GM19099 (cell line): ENCODE results near the gene OGDHL.

Source experiments
- POLR2A ChIP-seq: IDR thresholded peaks from 3 replicates; pipeline ENCODE4 v1.6.1; 2011; ENCODE audit warnings: low read depth; ENCODE audit not compliant: insufficient read length; ENCODE audit errors: extremely low read depth

Gene OGDHL

GRCh38 chr10:49761789-49762565, at the start of gene OGDHL:
Gene OGDHL, minus strand, starts transcription at chr10:49762323. Its CDS starts 3,731 bp downstream, at chr10:49758592.
- no peak for TF ChIP-seq POLR2A

- no peak for TF ChIP-seq POLR2A
Measured at GRCh38 chr10:49803988-49804387, 41.9 kb upstream of the OGDHL start.

- no peak for TF ChIP-seq POLR2A
Measured at GRCh38 chr10:49798275-49798674, 36.2 kb upstream of the OGDHL start.

GRCh38 chr10:49791100-49791499, 29.0 kb upstream of the OGDHL start:
- TF ChIP-seq POLR2A, result no peak

GRCh38 chr10:49784681-49785080, 22.6 kb upstream of the OGDHL start:
- TF ChIP-seq POLR2A, result no peak

- no peak for TF ChIP-seq POLR2A
Measured at GRCh38 chr10:49783645-49784044, 21.5 kb upstream of the OGDHL start.

- no peak for TF ChIP-seq POLR2A
Measured at GRCh38 chr10:49781247-49781646, 19.1 kb upstream of the OGDHL start.

- no peak for TF ChIP-seq POLR2A
Measured at GRCh38 chr10:49778197-49778596, 16.1 kb upstream of the OGDHL start.

GRCh38 chr10:49776851-49777250, 14.7 kb upstream of the OGDHL start:
- no peak for TF ChIP-seq POLR2A

- no peak for TF ChIP-seq POLR2A
Measured at GRCh38 chr10:49775014-49775413, 12.9 kb upstream of the OGDHL start.

GRCh38 chr10:49769692-49770091, 7.6 kb upstream of the OGDHL start:
- no peak for TF ChIP-seq POLR2A

GRCh38 chr10:49768731-49769130, 6.6 kb upstream of the OGDHL start:
- TF ChIP-seq POLR2A, result no peak

- no peak for TF ChIP-seq POLR2A
Measured at GRCh38 chr10:49768329-49768728, 6.2 kb upstream of the OGDHL start.

GRCh38 chr10:49767752-49768151, 5.6 kb upstream of the OGDHL start:
- no peak for TF ChIP-seq POLR2A

GRCh38 chr10:49766484-49766883, 4.4 kb upstream of the OGDHL start:
- no peak for TF ChIP-seq POLR2A

GRCh38 chr10:49762566-49762877, 399 bp upstream of the OGDHL start:
- no peak for TF ChIP-seq POLR2A
